Right atrium auricular region (tissue), 2 donors: ENCODE data around the gene CPSF4L. TPM values are rescaled to one million over a fixed set of nuclear protein-coding genes. Genes with fewer than 3 reads are reported as not detected.

Source experiments
- DNase-seq: peaks from one replicate; pipeline ENCODE4 v3.0.0-alpha.2; 2019; ENCODE audit warnings: low spot score
- H3K27ac ChIP-seq, 2 donors: fragments of 200-600 bp; sonication (generic); 1 replicate in 1 of 2; 2 replicates in 1 of 2; pipeline ENCODE4 v1.5.1; 2016 to 2019
- H3K27me3 ChIP-seq, 2 donors: fragments of 200-600 bp; sonication (generic); one replicate each; pipeline versions ENCODE4 v1.5.1 to v1.6.0; 2017 to 2019
- H3K36me3 ChIP-seq: fragments of 200-600 bp; sonication (generic); one replicate; pipeline ENCODE4 v1.5.1; 2016
- H3K4me1 ChIP-seq, 2 donors: fragments of 200-600 bp; sonication (generic); one replicate each; pipeline versions ENCODE4 v1.5.1 to v1.6.0; 2017 to 2019
- H3K4me3 ChIP-seq, 2 donors: fragments of 200-600 bp; sonication (generic); 1 replicate in 1 of 2; 2 replicates in 1 of 2; pipeline ENCODE4 v1.5.1; 2017 to 2019; ENCODE audit warnings: mild to moderate bottlenecking in 1 of 2, moderate library complexity in 1 of 2
- H3K9me3 ChIP-seq, 2 donors: fragments of 200-600 bp; sonication (generic); one replicate each; pipeline ENCODE4 v1.5.1; 2019
- CTCF ChIP-seq, 2 donors: fragments of 200-600 bp; sonication (generic); IDR thresholded peaks; one replicate each; pipeline ENCODE4 v1.5.1; 2019; ENCODE audit warnings: antibody characterized with exemption in 2 of 2
- total RNA-seq, 2 donors: library from RNA; depleted of rRNA; stranded (reverse); fragments of >200 nt; gene quantifications; one replicate each; pipeline ENCODE4 v1.1.0, GENCODE V29; 2016

Gene CPSF4L
- total RNA-seq, 2 donors from 2014 or later, result not detected

- Histone ChIP-seq H3K4me3 (no peak overlapping the region), H3K27ac (peak overlapping the region; percentile 28 to 29), H3K36me3 (peaks cover 24% of the 10 kb centered on the region), H3K9me3 (no peaks in the 10 kb centered on the region), H3K4me1 (peaks cover 0 to 55% of the 10 kb centered on the region in 2 donors), H3K27me3 (no peaks in the 10 kb centered on the region)
- TF ChIP-seq CTCF (IDR thresholded peaks at IDR 0.05), result no peak
- DNase-seq, result no peak
These were observed 21.6 kb upstream of the CPSF4L start for GRCh38 chr17:73283250-73283649.

- peaks cover 0 to 55% of the 10 kb centered on the region in 2 donors for H3K4me1 ChIP-seq
- no peak overlapping the region for H3K27ac ChIP-seq
- no peak overlapping the region for H3K4me3 ChIP-seq
- peaks cover 24% of the 10 kb centered on the region for H3K36me3 ChIP-seq
- no peak for TF ChIP-seq CTCF (IDR thresholded peaks at IDR 0.05)
- no peaks in the 10 kb centered on the region for H3K27me3 ChIP-seq
- H3K9me3 ChIP-seq, result no peaks in the 10 kb centered on the region
- no peak for DNase-seq
These were observed 20.9 kb upstream of the CPSF4L start for GRCh38 chr17:73282629-73283028.

- DNase-seq, result no peak
- H3K27me3 ChIP-seq, result no peaks in the 10 kb centered on the region
- H3K4me3 ChIP-seq, result no peak overlapping the region
- H3K27ac ChIP-seq, result no peak overlapping the region
- H3K36me3 ChIP-seq, result peaks cover 24% of the 10 kb centered on the region
- no peak for TF ChIP-seq CTCF (IDR thresholded peaks at IDR 0.05)
- H3K9me3 ChIP-seq, result no peaks in the 10 kb centered on the region
- H3K4me1 ChIP-seq, result peaks cover 0 to 50% of the 10 kb centered on the region in 2 donors
These were observed 20.2 kb upstream of the CPSF4L start for GRCh38 chr17:73281928-73282327.

GRCh38 chr17:73280191-73280590 is 18.5 kb upstream of the CPSF4L start:
- Histone ChIP-seq H3K4me3 (no peak overlapping the region), H3K4me1 (peaks cover 0 to 33% of the 10 kb centered on the region in 2 donors), H3K9me3 (no peaks in the 10 kb centered on the region), H3K27me3 (no peaks in the 10 kb centered on the region), H3K27ac (no peak overlapping the region), H3K36me3 (peaks cover 12% of the 10 kb centered on the region)
- TF ChIP-seq CTCF (IDR thresholded peaks at IDR 0.05), result no peak
- DNase-seq, result no peak

GRCh38 chr17:73279704-73280103 is 18.0 kb upstream of the CPSF4L start:
- Histone ChIP-seq H3K27me3 (no peaks in the 10 kb centered on the region), H3K27ac (peak overlapping the region in 1 of 2 donors; percentile 75), H3K9me3 (no peaks in the 10 kb centered on the region), H3K4me1 (peaks cover 0 to 28% of the 10 kb centered on the region in 2 donors), H3K4me3 (no peak overlapping the region), H3K36me3 (peaks cover 7% of the 10 kb centered on the region)
- no peak for DNase-seq
- TF ChIP-seq CTCF (IDR thresholded peaks at IDR 0.05), result no peak
